Osteoblast (primary cell): ENCODE measurements around the gene KRT81. TPM values are rescaled to one million over a fixed set of nuclear protein-coding genes. Genes with fewer than 3 reads are reported as not detected.

Source experiments
- DNase-seq: peaks from one replicate; pipeline ENCODE4 v3.0.0; 2011; ENCODE audit warnings: low spot score, mixed read lengths; ENCODE audit not compliant: insufficient read length; ENCODE audit errors: missing footprints
- H2AFZ ChIP-seq: 2 replicates; pipeline ENCODE4 v1.6.0; 2011; ENCODE audit warnings: mild to moderate bottlenecking, low read length
- H3K27ac ChIP-seq: 2 replicates; pipeline ENCODE4 v1.5.1; 2011; ENCODE audit warnings: mild to moderate bottlenecking, low read depth, low read length, moderate library complexity
- H3K27me3 ChIP-seq: 2 replicates; pipeline ENCODE4 v1.6.0; 2012; ENCODE audit warnings: mild to moderate bottlenecking, control low read depth, inconsistent platforms, low read length, moderate library complexity; ENCODE audit not compliant: insufficient read depth
- H3K36me3 ChIP-seq: 2 replicates; pipeline ENCODE4 v1.5.1; 2011; ENCODE audit warnings: mild to moderate bottlenecking, low read length, control low read depth, moderate library complexity; ENCODE audit not compliant: insufficient read depth
- H3K4me1 ChIP-seq: 2 replicates; pipeline ENCODE4 v1.5.1; 2011; ENCODE audit warnings: mild to moderate bottlenecking, low read length, control low read depth, moderate library complexity; ENCODE audit not compliant: insufficient read depth
- H3K4me2 ChIP-seq: 2 replicates; pipeline ENCODE4 v1.6.0; 2011; ENCODE audit warnings: mild to moderate bottlenecking, low read length; ENCODE audit not compliant: insufficient read depth
- H3K4me3 ChIP-seq: fragments of 200-600 bp; sonication (generic); 3 replicates; pipeline ENCODE4 v1.5.1; 2012; ENCODE audit warnings: mild to moderate bottlenecking, low read length, inconsistent platforms; ENCODE audit not compliant: insufficient read depth
- H3K79me2 ChIP-seq: 2 replicates; pipeline ENCODE4 v1.6.0; 2012; ENCODE audit warnings: mild to moderate bottlenecking, low read length, control low read depth, inconsistent platforms; ENCODE audit not compliant: insufficient read depth
- H3K9me3 ChIP-seq: 2 replicates; pipeline ENCODE4 v1.5.1; 2011; ENCODE audit warnings: low read depth, low read length, control low read depth
- H4K20me1 ChIP-seq: 2 replicates; pipeline ENCODE4 v1.6.0; 2012; ENCODE audit warnings: mild to moderate bottlenecking, low read length, control low read depth; ENCODE audit not compliant: insufficient read depth
- total RNA-seq: library from RNA; depleted of rRNA; stranded (reverse); fragments of >200 nt; gene quantifications from 2 replicates; pipeline ENCODE4 v1.2.3, GENCODE V29; 2012
- TF ChIP-seq, protein P1 (sequence below): IDR thresholded peaks from 2 replicates; pipeline ENCODE4 v1.5.1; 2011; ENCODE audit warnings: mild to moderate bottlenecking, low read depth, low read length, moderate library complexity; ENCODE audit errors: extremely low read depth

KRT81 gene
- total RNA-seq, 1 donor: not detected

DNA sequence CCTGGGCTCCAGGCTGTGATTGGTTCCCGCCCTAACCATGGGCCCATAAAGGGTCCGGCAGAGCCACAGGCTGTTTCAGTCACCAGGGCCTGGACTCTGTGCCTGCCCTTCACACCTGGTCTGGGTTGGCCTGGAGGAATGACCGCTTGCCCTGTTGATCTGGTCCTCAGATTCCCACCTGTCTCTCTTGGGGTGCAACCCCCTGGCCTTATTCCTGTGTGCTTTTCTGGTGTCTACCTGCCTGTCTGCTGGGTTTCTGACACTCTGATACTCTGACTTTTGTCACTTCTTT, 32.8 kb upstream of the KRT81 start:
- no peak overlapping the region for H2AFZ ChIP-seq
- TF ChIP-seq, protein P1, sequence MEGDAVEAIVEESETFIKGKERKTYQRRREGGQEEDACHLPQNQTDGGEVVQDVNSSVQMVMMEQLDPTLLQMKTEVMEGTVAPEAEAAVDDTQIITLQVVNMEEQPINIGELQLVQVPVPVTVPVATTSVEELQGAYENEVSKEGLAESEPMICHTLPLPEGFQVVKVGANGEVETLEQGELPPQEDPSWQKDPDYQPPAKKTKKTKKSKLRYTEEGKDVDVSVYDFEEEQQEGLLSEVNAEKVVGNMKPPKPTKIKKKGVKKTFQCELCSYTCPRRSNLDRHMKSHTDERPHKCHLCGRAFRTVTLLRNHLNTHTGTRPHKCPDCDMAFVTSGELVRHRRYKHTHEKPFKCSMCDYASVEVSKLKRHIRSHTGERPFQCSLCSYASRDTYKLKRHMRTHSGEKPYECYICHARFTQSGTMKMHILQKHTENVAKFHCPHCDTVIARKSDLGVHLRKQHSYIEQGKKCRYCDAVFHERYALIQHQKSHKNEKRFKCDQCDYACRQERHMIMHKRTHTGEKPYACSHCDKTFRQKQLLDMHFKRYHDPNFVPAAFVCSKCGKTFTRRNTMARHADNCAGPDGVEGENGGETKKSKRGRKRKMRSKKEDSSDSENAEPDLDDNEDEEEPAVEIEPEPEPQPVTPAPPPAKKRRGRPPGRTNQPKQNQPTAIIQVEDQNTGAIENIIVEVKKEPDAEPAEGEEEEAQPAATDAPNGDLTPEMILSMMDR: no peak
- H3K4me1 ChIP-seq: peaks cover 3% of the 10 kb centered on the region
- H4K20me1 ChIP-seq: no peaks in the 10 kb centered on the region
- peak; percentile 30 for DNase-seq
- no peak overlapping the region for H3K27ac ChIP-seq
- H3K79me2 ChIP-seq: no peaks in the 10 kb centered on the region
- H3K27me3 ChIP-seq: peaks cover 35% of the 10 kb centered on the region
- no peak overlapping the region for H3K4me2 ChIP-seq
- no peaks in the 10 kb centered on the region for H3K36me3 ChIP-seq
- no peaks in the 10 kb centered on the region for H3K9me3 ChIP-seq
- H3K4me3 ChIP-seq: no peak overlapping the region

DNA sequence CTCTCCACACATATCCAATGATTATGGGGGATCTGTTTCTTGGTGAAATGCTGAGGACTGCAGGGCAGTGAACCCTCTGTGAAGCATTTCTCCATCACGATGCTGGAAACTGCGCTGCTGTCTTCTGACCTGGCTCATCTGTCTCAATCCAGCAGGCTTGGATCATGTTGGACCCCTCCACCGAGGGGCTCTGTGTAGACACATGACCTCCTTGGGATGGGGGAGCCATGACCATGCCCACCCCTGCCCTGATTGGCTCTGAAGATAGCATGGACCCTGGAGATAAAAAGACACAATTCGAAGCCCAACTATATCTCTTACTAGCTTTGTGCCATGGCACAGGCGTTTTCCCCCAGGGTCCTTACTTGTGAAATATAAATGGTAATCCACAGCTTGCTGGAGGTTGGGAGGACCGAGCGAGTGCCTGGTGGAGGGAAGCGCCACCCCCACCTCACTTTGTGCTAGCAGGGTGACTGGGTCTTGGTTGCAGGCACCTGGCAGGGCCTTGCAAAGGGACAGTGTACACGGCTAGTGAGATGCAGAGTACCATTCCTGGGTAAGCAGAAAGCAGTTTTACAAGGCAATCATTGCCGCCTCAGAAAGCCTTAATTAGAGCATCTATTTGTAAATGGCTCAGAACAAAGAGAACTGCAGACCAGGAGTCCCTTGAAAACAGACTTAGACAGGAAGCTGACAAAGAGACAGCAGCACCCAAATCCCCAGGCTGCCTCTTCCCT, 32.2 kb upstream of the KRT81 start:
- peak; percentile 58 for DNase-seq
- Histone ChIP-seq H3K27me3 (peaks cover 38% of the 10 kb centered on the region), H3K79me2 (no peaks in the 10 kb centered on the region), H2AFZ (no peak overlapping the region), H3K9me3 (no peaks in the 10 kb centered on the region), H3K4me3 (no peak overlapping the region), H4K20me1 (no peaks in the 10 kb centered on the region), H3K4me2 (no peak overlapping the region), H3K4me1 (peaks cover 3% of the 10 kb centered on the region), H3K36me3 (no peaks in the 10 kb centered on the region), H3K27ac (no peak overlapping the region)
- TF ChIP-seq, protein P1: no peak

DNA sequence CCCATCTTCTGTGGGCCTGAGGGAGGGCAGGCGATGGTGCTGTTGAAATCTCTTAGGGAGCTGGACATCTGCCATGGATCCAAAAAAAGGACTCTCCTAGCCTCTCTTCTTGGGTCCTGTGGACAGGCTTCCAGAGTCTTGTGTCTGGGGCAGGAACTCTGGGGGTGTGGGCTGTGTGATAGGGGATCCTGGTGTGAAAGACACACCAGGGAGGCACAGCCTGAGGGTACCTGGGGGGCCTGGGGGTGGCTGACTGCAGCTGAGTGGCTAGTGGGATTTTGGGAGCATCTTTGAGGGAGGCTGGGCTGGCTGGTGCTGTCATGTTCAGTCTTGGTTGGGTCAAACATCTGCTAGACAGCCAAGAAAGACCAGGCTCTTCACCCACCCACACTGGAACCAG, 31.7 kb upstream of the KRT81 start:
- H3K27ac ChIP-seq: no peak overlapping the region
- peaks cover 41% of the 10 kb centered on the region for H3K27me3 ChIP-seq
- H3K4me3 ChIP-seq: no peak overlapping the region
- peak; percentile 75 for DNase-seq
- no peaks in the 10 kb centered on the region for H3K79me2 ChIP-seq
- peaks cover 3% of the 10 kb centered on the region for H3K4me1 ChIP-seq
- no peaks in the 10 kb centered on the region for H3K9me3 ChIP-seq
- TF ChIP-seq, protein P1: no peak
- H2AFZ ChIP-seq: no peak overlapping the region
- H4K20me1 ChIP-seq: no peaks in the 10 kb centered on the region
- no peaks in the 10 kb centered on the region for H3K36me3 ChIP-seq
- H3K4me2 ChIP-seq: no peak overlapping the region

DNA sequence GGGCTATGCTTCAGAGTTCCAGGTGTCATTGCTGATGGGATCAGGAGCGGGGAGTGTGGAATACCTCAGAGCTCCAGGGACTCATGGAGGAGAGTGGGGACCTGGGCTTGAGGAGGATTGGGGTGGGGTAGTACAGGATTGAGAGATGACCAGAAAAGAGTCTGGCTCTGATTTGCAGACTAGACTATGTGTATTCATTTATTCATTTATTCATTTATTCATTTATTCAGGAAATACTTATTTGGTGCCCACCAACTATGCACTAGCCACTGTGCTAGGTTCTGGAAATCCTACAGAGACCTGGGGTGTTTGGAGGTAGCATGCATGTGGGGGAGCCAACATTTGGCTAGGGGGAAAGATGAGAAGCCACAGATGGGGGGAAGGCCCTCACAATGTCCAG, 30.7 kb upstream of the KRT81 start:
- no peaks in the 10 kb centered on the region for H4K20me1 ChIP-seq
- no peak overlapping the region for H3K4me3 ChIP-seq
- H3K27me3 ChIP-seq: peaks cover 41% of the 10 kb centered on the region
- H3K4me1 ChIP-seq: no peaks in the 10 kb centered on the region
- peak; percentile 15 for DNase-seq
- no peak overlapping the region for H3K4me2 ChIP-seq
- TF ChIP-seq, protein P1: no peak
- no peak overlapping the region for H2AFZ ChIP-seq
- H3K27ac ChIP-seq: no peak overlapping the region
- H3K79me2 ChIP-seq: no peaks in the 10 kb centered on the region
- no peaks in the 10 kb centered on the region for H3K9me3 ChIP-seq
- no peaks in the 10 kb centered on the region for H3K36me3 ChIP-seq
